Measurements from ENCODE around the gene PFDN6. TPM values are rescaled to one million over a fixed set of nuclear protein-coding genes. Genes with fewer than 3 reads are reported as not detected.

Gene PFDN6
- polyA plus RNA-seq, 1 of the 3 experiments (the other 2 are of a cell fraction): 182 TPM

- Histone ChIP-seq H3K4me1 (ENCODE audit: control insufficient read depth in 1 of 2, insufficient read depth in 2 of 2, low read depth in 1 of 2, low read length in 1 of 2) (peaks cover 31 to 36% of the 10 kb centered on the region in 2 experiments; a peak in 3 of 4 replicates), H3K36me3 (replicated peaks in 1 of 2; ENCODE audit: control insufficient read depth in 1 of 2, insufficient read depth in 2 of 2, low read length in 1 of 2) (peaks cover 46 to 62% of the 10 kb centered on the region in 2 experiments), H3K9me2 (no peaks in the 10 kb centered on the region), H3F3A (replicated peaks; ENCODE audit: insufficient read depth) (peaks cover 82% of the 10 kb centered on the region), H3K9me3 (no peaks in the 10 kb centered on the region), H3K4me2 (peak overlapping the region; percentile 94; the same call in 1 of the 2 replicates), H3K4me3 (ENCODE audit: low read depth in 2 of 2, low read length in 1 of 2) (peak overlapping the region; percentile 49 to 76), H3K79me2 (ENCODE audit: insufficient read depth) (peaks cover 43% of the 10 kb centered on the region), H2AFZ (ENCODE audit: low read depth) (no peak overlapping the region), H3K9ac (peak overlapping the region; percentile 20; the same call in 1 of the 2 replicates), H3K27ac (ENCODE audit: low read depth in 2 of 2, low read length in 1 of 2) (peak overlapping the region; percentile 67 to 86), H3K27me3 (ENCODE audit: insufficient read depth) (no peaks in the 10 kb centered on the region), H4K20me1 (ENCODE audit: insufficient read depth) (peaks cover 47% of the 10 kb centered on the region)
- DNase-seq: no peak
- TF ChIP-seq MXI1 (IDR thresholded peaks at IDR 0.05; ENCODE audit: low read depth, low read length) (peak; percentile 3; the same call in 1 of the 2 replicates), MAX (IDR thresholded peaks at IDR 0.05; ENCODE audit: low read depth) (no peak), TAF1 (IDR thresholded peaks at IDR 0.05; ENCODE audit: borderline replicate concordance, low read depth, low read length) (no peak)
- ChIA-PET POLR2A (interaction anchor here (1.1 to 2.9 kb wide), 6 partner anchors 13 to 149 kb away, joined by 3 to 58 read pairs (median 12); partner anchors contain the start of genes PFDN6, RGL2 and WDR46), CTCF (interaction anchor here (1.3 to 4.9 kb wide), 7 partner anchors 10 to 28 kb away, joined by 4 to 49 read pairs (median 12); partner anchors contain the start of genes PFDN6, RGL2 and WDR46)
Observed at GRCh38 chr6:33276581-33276863, 12.9 kb upstream of the PFDN6 start.

- Histone ChIP-seq H3K4me2 (peak within 1 kb of the TSS; percentile 94), H3K79me2 (ENCODE audit: insufficient read depth) (peaks cover 42% of the 10 kb centered on the region), H3F3A (replicated peaks; ENCODE audit: insufficient read depth) (peaks cover 81% of the 10 kb centered on the region), H3K4me3 (ENCODE audit: low read depth in 2 of 2, low read length in 1 of 2) (peak within 1 kb of the TSS; percentile 49 to 76), H4K20me1 (ENCODE audit: insufficient read depth) (peaks cover 47% of the 10 kb centered on the region), H3K27me3 (ENCODE audit: insufficient read depth) (no peaks in the 10 kb centered on the region), H3K9me2 (no peaks in the 10 kb centered on the region), H3K9ac (peak within 1 kb of the TSS; percentile 95; the same call in 1 of the 2 replicates), H3K9me3 (no peaks in the 10 kb centered on the region), H3K4me1 (ENCODE audit: control insufficient read depth in 1 of 2, insufficient read depth in 2 of 2, low read depth in 1 of 2, low read length in 1 of 2) (peaks cover 31 to 36% of the 10 kb centered on the region in 2 experiments; a peak in 3 of 4 replicates), H3K27ac (ENCODE audit: low read depth in 2 of 2, low read length in 1 of 2) (peak within 1 kb of the TSS; percentile 67 to 86), H3K36me3 (replicated peaks in 1 of 2; ENCODE audit: control insufficient read depth in 1 of 2, insufficient read depth in 2 of 2, low read length in 1 of 2) (peaks cover 46 to 63% of the 10 kb centered on the region in 2 experiments), H2AFZ (ENCODE audit: low read depth) (no peak within 1 kb of the TSS)
- CTCF ChIA-PET: interaction anchor here (0.8 to 4.9 kb wide), 16 partner anchors 8 to 148 kb away, joined by 3 to 49 read pairs (median 4); partner anchors contain the start of genes PFDN6, RGL2 and WDR46
- peak; percentile 92 for DNase-seq
- POLR2A ChIA-PET: interaction anchor here (0.6 to 2.9 kb wide), 14 partner anchors 12 to 307 kb away, joined by 3 to 58 read pairs (median 5); partner anchors contain the start of genes CUTA, PFDN6, RGL2 and RING1
- TF ChIP-seq ELF1 (IDR thresholded peaks at IDR 0.05) (peak; percentile 81), FOSL2 (IDR thresholded peaks at IDR 0.05; ENCODE audit: borderline replicate concordance, low read depth) (0 out of 2 replicates have a peak, but pooled peaks have one; percentile 23), PBX3 (IDR thresholded peaks at IDR 0.05) (peak; percentile 69; the same call in 1 of the 2 replicates), TAF1 (IDR thresholded peaks at IDR 0.05; ENCODE audit: borderline replicate concordance, low read depth, low read length) (no peak), ZBTB33 (IDR thresholded peaks at IDR 0.05; ENCODE audit: borderline replicate concordance, low read depth) (no peak), MAX (IDR thresholded peaks at IDR 0.05; ENCODE audit: low read depth) (no peak; the same call in 1 of the 2 replicates), RXRA (IDR thresholded peaks at IDR 0.05; ENCODE audit: borderline replicate concordance, low read depth) (no peak), SIN3A (IDR thresholded peaks at IDR 0.05; ENCODE audit: borderline replicate concordance, low read depth, low read length) (peak; percentile 95; the same call in 1 of the 2 replicates), TCF12 (IDR thresholded peaks at IDR 0.05) (peak; percentile 18; the same call in 1 of the 2 replicates), POLR2AphosphoS5 (IDR thresholded peaks at IDR 0.05; ENCODE audit: low read depth, low read length) (peak; percentile 50), JUND (IDR thresholded peaks at IDR 0.05) (peak; percentile 12; the same call in 1 of the 2 replicates), CHD2 (IDR thresholded peaks at IDR 0.05; ENCODE audit: low read length, partially characterized antibody) (peak; percentile 70), YY1 (IDR thresholded peaks at IDR 0.05; ENCODE audit: low read depth) (no peak), GABPA (IDR thresholded peaks at IDR 0.05; ENCODE audit: low read depth) (peak; percentile 60)
- TF ChIP-seq, protein P1, sequence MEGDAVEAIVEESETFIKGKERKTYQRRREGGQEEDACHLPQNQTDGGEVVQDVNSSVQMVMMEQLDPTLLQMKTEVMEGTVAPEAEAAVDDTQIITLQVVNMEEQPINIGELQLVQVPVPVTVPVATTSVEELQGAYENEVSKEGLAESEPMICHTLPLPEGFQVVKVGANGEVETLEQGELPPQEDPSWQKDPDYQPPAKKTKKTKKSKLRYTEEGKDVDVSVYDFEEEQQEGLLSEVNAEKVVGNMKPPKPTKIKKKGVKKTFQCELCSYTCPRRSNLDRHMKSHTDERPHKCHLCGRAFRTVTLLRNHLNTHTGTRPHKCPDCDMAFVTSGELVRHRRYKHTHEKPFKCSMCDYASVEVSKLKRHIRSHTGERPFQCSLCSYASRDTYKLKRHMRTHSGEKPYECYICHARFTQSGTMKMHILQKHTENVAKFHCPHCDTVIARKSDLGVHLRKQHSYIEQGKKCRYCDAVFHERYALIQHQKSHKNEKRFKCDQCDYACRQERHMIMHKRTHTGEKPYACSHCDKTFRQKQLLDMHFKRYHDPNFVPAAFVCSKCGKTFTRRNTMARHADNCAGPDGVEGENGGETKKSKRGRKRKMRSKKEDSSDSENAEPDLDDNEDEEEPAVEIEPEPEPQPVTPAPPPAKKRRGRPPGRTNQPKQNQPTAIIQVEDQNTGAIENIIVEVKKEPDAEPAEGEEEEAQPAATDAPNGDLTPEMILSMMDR (IDR thresholded peaks at IDR 0.05): peak; percentile 51
- 10% methylated on average over 38 of the region's 80 CpGs for WGBS (ENCODE audit: low lambda C conversion rate)
Observed at GRCh38 chr6:33276864-33277662, 12.3 kb upstream of the PFDN6 start, which contains the start of gene B3GALT4. Gene B3GALT4, plus strand, starts transcription at chr6:33277123. Its CDS starts 297 bp downstream, at chr6:33277420.

Measured in SK-N-SH (cell line).